ENCODE results near the gene DDAH2.
A peak's percentile ranks its signal among the peaks of the same experiment; 100 is the strongest.

The DDAH2 gene

GRCh38 chr6:31760790-31761189, 31.7 kb upstream of the DDAH2 start:
- DNase-seq, result no peak

- no peak for DNase-seq
These were observed 29.2 kb upstream of the DDAH2 start for GRCh38 chr6:31758281-31758680.

- no peak for DNase-seq
These were observed 23.7 kb upstream of the DDAH2 start for GRCh38 chr6:31752739-31753319.

- no peak for DNase-seq
These were observed 21.4 kb upstream of the DDAH2 start for GRCh38 chr6:31750411-31751022.

- no peak for DNase-seq
These were observed 20.4 kb upstream of the DDAH2 start for GRCh38 chr6:31749301-31750036.

- no peak for DNase-seq
These were observed 15.3 kb upstream of the DDAH2 start for GRCh38 chr6:31744422-31744821.

GRCh38 chr6:31742894-31743293, 13.8 kb upstream of the DDAH2 start:
- DNase-seq, result no peak

GRCh38 chr6:31741815-31742214, 12.7 kb upstream of the DDAH2 start:
- no peak for DNase-seq

- DNase-seq, result no peak
These were observed 11.5 kb upstream of the DDAH2 start for GRCh38 chr6:31740397-31741223.

- peak; percentile 99 for DNase-seq
These were observed 10.7 kb upstream of the DDAH2 start, which contains the start of gene MSH5 for GRCh38 chr6:31739639-31740396. Gene MSH5, plus strand, starts transcription at chr6:31740005. Its CDS starts 462 bp downstream, at chr6:31740467.

- peak; percentile 89 for DNase-seq
These were observed 9.2 kb upstream of the DDAH2 start for GRCh38 chr6:31737991-31738979.

GRCh38 chr6:31737315-31737990, 8.4 kb upstream of the DDAH2 start:
- DNase-seq, result peak; percentile 54

GRCh38 chr6:31736768-31737314, 7.7 kb upstream of the DDAH2 start:
- no peak for DNase-seq

- peak; percentile 81 for DNase-seq
These were observed 7.1 kb upstream of the DDAH2 start, which contains the start of gene CLIC1 for GRCh38 chr6:31736021-31736767. Gene CLIC1, minus strand, starts transcription at chr6:31736530. Its CDS starts 230 bp downstream, at chr6:31736300.

GRCh38 chr6:31734821-31735406, 5.8 kb upstream of the DDAH2 start:
- peak; percentile 29 for DNase-seq

GRCh38 chr6:31734247-31734820, 5.2 kb upstream of the DDAH2 start:
- DNase-seq, result no peak

GRCh38 chr6:31733734-31734133, 4.6 kb upstream of the DDAH2 start:
- no peak for DNase-seq

- DNase-seq, result no peak
These were observed 2.9 kb upstream of the DDAH2 start for GRCh38 chr6:31732029-31732428.

- DNase-seq, result no peak
These were observed 1.6 kb upstream of the DDAH2 start for GRCh38 chr6:31730631-31731086.
